Esophagus squamous epithelium (tissue), 4 donors: ENCODE measurements around the gene ACP6.

ENCODE experiments used
- POLR2A ChIP-seq, 4 donors: fragments of 450-650 bp; IDR thresholded peaks; one replicate each; pipeline ENCODE4 v1.6.1; 2017; ENCODE audit warnings: antibody characterized with exemption in 4 of 4, mild to moderate bottlenecking in 4 of 4, moderate library complexity in 3 of 4
- TF ChIP-seq, protein P1 (sequence below), 6 experiments: fragments of 450-650 bp in 4 of 6; fragments of 200-600 bp in 2 of 6; sonication (generic) in 2 of 6; IDR thresholded peaks; one replicate each; pipeline ENCODE4 v1.5.1; 2016 to 2019; ENCODE audit warnings: antibody characterized with exemption in 6 of 6, mild to moderate bottlenecking in 4 of 6, moderate library complexity in 4 of 6

- TF ChIP-seq, protein P1, sequence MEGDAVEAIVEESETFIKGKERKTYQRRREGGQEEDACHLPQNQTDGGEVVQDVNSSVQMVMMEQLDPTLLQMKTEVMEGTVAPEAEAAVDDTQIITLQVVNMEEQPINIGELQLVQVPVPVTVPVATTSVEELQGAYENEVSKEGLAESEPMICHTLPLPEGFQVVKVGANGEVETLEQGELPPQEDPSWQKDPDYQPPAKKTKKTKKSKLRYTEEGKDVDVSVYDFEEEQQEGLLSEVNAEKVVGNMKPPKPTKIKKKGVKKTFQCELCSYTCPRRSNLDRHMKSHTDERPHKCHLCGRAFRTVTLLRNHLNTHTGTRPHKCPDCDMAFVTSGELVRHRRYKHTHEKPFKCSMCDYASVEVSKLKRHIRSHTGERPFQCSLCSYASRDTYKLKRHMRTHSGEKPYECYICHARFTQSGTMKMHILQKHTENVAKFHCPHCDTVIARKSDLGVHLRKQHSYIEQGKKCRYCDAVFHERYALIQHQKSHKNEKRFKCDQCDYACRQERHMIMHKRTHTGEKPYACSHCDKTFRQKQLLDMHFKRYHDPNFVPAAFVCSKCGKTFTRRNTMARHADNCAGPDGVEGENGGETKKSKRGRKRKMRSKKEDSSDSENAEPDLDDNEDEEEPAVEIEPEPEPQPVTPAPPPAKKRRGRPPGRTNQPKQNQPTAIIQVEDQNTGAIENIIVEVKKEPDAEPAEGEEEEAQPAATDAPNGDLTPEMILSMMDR (IDR thresholded peaks at IDR 0.05), result peak; percentile 72 to 93 (median 84)
- TF ChIP-seq POLR2A (IDR thresholded peaks at IDR 0.05), result no peak
These were observed 42.8 kb downstream of the ACP6 start for GRCh38 chr1:147627435-147628110.
